GM03348 (cell line): ENCODE measurements around the gene SYNJ1.
"Not testable (repeated sequence)": the region's sequence is repeated elsewhere in the genome, so short reads cannot be mapped to it uniquely, and the experiment has no call there.

Experiments used
- DNase-seq: peaks from one replicate; pipeline ENCODE4 v3.0.0; 2012; ENCODE audit warnings: low spot score

The SYNJ1 gene

GRCh38 chr21:32612999-32613337 is 114.8 kb downstream of the SYNJ1 start:
- DNase-seq, result no peak

- DNase-seq, result peak; percentile 93
Measured at GRCh38 chr21:32612075-32612998, 115.5 kb downstream of the SYNJ1 start, which contains the start of gene CFAP298. Gene CFAP298 (minus strand): TSS chr21:32612377. CDS start chr21:32612243, 134 bp downstream.

DNA sequence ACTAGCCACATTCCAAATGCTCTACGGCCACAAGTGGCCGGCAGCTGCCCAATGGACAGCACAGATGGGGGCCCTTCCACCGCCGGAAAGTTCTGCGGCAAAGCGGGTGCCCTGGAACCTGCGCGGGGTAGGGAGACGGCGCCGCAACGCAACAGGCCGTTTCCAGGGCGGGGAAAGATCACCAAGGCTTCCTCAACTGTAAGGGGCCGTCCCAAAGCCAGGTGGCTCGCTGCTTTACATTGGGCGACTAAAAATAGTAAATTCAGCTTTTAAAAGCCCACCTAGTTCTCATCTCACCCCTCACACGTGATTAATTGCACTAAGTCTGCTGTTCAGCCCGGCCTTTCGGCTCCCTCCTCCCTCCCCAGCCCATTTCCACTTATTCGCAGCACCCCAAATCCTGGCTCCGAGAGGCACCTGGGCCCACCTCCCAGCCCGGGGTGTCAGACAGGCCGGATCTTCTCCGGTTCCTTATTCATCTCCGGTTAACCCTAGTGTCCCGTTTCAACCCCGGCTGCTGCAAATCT is 116.3 kb downstream of the SYNJ1 start:
- DNase-seq, result peak; percentile 53

DNA sequence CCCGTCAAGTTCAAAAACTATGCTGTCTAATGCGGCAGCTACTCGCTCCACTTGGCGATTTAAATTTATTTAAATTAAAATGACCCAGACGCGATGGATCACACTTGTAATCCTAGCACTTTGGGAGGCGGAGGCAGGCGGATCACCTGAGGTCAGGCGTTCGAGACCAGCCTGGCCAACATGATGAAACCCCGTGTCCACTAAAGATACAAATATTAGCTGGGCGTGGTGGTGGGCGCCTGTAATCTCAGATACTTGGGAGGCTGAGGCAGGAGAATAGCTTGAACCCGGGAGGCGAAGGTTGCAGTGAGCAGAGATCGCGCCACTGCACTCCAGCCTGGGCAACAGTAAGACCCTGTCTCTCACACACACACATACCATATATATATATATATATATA is 116.9 kb downstream of the SYNJ1 start:
- DNase-seq, result not testable (repeated sequence)

- DNase-seq, result no peak
Measured at GRCh38 chr21:32608851-32609250, 119.0 kb downstream of the SYNJ1 start.

- no peak for DNase-seq
Measured at GRCh38 chr21:32605469-32605868, 122.3 kb downstream of the SYNJ1 start.

GRCh38 chr21:32604464-32604863 is 123.3 kb downstream of the SYNJ1 start:
- no peak for DNase-seq

- DNase-seq, result no peak
Measured at GRCh38 chr21:32603131-32603530, 124.7 kb downstream of the SYNJ1 start.

DNA sequence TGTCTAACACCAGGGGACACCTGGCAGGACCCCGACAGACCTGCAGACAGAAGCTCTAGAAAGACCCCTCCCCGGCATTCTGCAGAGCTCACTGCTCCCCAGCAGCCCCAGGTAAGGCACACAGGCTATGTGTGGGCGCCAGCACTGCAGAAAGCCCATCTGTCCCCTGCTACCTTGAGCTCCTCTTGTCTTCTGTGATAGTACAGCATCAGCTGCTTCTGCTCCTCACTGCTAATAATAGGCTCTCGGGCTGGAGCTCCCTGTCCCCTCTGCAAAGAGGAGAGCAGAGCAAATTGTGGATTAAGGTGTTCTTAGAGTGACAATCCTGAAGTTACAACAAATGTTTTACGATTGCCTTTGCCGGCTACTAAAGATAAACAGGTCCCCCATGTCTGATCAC is 125.7 kb downstream of the SYNJ1 start:
- DNase-seq, result no peak

- DNase-seq, result no peak
Measured at GRCh38 chr21:32599526-32599925, 128.3 kb downstream of the SYNJ1 start.

DNA sequence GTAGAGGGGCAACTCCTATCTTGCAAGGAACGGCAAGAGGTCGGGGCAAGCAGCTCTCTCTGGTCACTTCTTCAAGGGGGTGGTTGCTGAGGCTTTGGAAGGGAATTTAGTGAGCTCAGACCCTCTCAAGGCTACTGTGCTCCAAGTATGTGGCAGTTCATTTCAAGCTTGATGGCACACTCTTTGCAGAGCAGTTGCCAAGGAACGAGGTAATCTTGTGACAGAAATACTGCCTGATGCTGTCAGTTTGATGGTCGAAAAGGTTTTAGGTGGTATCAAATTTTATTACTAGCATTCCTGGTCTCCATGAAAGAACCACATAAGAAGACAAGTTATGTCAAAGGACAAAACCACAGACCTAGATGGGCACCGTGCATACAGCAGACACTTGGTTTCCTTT is 128.7 kb downstream of the SYNJ1 start:
- DNase-seq, result no peak

DNA sequence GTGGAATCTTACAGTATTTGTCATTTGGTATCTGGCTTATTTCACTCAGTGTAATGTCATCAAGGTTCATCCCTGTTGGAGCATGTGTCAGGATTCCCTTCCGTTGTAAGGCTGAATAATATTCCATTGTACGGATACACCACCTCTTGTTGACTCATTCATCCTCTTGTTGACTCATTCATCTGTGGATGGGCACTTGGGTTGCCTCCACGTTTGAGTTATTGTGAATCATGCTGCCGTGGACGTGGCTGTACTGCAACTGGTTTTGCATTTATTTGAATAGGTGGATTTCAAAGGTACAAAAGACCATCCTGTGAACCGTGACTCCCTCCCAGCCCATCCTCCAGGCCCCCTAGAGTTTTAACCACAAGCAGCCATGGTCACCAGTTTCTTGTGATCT is 130.6 kb downstream of the SYNJ1 start:
- DNase-seq, result peak; percentile 48

DNA sequence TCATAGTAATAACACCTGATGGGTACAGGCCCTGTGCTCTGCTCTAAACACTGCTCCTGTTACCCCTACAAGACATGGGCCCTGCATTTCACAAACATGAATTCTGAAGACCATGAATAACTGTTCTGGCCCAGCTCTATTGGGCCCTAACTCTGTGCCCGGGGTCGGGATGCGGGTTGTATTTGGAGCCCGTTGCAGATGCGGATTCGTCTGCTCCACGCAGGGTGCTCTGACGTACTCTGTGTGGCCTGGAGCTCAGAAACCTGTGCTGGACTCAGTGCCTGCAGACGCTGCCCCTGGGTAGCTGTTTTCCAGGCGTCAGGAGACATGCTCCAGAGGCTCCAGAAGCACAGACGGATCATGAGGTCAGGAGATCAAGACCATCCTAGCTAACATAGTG is 132.4 kb downstream of the SYNJ1 start:
- DNase-seq, result no peak

GRCh38 chr21:32593690-32594089 is 134.1 kb downstream of the SYNJ1 start:
- no peak for DNase-seq

GRCh38 chr21:32592929-32593502 is 134.8 kb downstream of the SYNJ1 start:
- no peak for DNase-seq

DNA sequence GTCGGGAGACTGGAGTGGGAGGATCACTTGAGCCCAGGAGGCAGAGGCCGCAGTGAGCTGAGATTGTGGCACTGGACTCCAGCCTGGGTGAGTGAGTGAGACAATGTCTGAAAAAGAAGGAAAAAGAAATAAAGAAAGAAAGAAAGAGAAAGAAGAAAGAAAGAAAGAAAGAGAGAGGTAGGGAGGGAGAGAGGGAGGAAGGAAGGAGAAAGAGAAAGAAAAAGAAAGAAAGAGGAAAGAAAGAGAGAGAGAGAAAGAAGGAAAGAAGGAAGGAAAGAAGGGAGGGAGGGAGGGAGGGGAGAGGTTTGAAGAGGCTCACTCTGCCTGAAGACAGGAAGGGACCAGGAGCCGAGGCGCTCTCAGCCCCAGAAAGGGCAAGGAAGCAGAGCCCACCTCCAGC is 137.7 kb downstream of the SYNJ1 start:
- DNase-seq, result no peak

DNA sequence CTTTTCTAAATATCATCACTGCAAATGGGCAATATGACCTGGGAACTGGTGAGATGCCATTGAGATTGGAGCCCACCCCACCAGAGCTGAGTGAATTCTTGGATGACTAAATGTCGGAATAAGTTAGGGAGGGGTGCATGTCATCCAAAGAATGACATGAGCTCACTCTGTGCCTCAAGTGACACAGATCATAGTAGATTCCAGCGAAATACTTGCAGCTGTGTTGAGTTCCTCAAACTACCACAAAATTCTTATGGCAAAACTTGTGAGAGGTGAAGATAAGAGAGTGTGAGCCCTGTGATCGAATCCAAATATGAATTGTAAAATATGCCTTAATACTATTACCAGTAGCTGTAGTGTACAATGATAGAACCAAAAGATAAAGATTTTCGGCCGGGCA is 140.2 kb downstream of the SYNJ1 start:
- no peak for DNase-seq

DNA sequence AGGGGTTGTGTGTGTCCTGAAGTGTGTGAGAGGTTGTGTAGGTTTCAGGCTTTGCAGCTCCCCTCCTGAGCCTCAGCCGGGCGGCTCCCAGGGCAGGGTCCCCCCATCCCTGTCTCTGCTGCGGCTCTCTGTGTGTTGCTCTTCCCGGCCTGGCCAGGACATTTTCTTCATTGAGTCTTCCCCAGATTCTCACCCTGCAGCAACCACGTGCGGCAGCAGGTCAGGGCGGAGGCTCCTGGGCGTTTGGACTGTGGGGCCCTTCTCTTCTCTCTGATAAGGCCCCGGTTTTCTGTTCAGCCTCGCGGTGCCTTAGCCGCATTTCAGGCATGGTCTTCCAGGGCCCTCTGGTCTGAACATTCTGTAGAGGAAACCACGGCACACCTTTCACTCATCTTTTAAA is 140.7 kb downstream of the SYNJ1 start:
- DNase-seq, result no peak

DNA sequence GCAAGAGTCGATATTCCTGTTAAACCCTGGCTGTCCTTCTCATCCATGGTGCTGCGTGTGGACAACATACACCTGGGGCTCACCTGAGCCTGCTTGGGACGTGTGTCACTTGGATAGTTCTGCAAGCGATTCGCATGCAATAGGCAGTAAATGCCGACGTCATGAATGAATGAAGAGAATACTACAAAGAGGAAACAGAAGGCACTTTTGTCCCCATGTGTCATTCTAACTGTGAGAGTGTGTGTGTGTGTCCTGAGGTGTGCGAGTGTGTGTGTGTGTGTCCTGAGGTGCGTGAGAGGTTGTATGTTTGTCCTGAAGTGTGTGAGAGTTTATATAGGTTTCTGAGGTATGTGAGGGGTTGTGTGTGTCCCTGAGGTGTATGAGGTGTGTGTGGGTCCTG is 141.8 kb downstream of the SYNJ1 start:
- DNase-seq, result no peak

- no peak for DNase-seq
Measured at GRCh38 chr21:32585042-32585710, 142.6 kb downstream of the SYNJ1 start, which contains the start of gene TCP10L. Gene TCP10L (minus strand): TSS chr21:32585523. CDS start chr21:32584304, 1,219 bp downstream.

- no peak for DNase-seq
Measured at GRCh38 chr21:32584472-32584871, 143.3 kb downstream of the SYNJ1 start.

DNA sequence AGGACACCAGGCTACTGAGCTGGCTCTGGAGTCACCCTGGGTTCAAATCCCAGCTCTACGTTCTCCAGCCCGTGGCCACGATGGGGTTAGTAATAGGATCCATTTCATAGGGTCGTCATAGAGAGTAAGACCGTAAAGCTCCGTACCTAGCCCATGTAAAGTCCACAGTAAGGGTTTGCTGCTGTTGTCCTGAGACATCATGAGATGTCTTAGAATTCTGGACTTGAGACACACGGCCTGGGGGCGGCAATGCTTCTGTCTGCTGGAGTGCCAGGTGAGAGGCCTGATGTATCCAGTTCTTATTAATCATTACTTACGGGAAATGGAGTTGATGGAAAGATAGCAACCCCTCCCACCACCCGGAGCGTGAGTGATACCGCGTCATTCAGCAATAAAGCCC is 146.1 kb downstream of the SYNJ1 start:
- no peak for DNase-seq

DNA sequence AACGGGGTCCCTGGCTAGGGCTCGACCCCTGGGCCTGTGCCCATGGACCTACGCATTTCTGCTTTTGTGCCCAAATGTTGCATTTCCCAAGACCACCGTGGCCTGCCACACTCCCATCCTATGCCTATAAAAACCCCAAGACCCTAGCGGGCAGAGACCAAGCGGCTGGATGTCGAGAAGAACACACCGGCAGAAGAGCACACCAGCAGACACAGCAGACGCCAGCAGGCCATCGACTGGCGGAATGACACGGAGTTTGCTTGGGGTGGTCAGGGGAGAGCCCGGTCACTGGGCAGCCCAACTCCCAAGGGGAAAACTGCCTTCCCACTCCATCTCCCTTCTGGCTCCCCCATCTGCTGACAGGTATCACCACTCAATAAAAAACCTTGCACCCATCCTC is 146.9 kb downstream of the SYNJ1 start:
- DNase-seq, result no peak
